Tibial artery (tissue), 4 donors: ENCODE results near the gene GTF2F2.

Source experiments
- DNase-seq, 2 donors: peaks; one replicate each; pipeline ENCODE4 v3.0.0-alpha.2; 2019
- H3K27ac ChIP-seq, 2 donors: fragments of 200-600 bp; sonication (generic) in 1 of 2; 1 replicate in 1 of 2; 2 replicates in 1 of 2; pipeline ENCODE4 v1.5.1; 2018 to 2019; ENCODE audit warnings: mild to moderate bottlenecking in 1 of 2
- H3K27me3 ChIP-seq, 2 donors: fragments of 200-600 bp; sonication (generic) in 1 of 2; one replicate each; pipeline versions ENCODE4 v1.5.1 to v1.6.0; 2016 to 2019
- H3K36me3 ChIP-seq, 3 donors: fragments of 200-600 bp; sonication (generic) in 2 of 3; one replicate each; pipeline ENCODE4 v1.5.1; 2016 to 2019; ENCODE audit warnings: mild to moderate bottlenecking in 2 of 3
- H3K4me1 ChIP-seq, 4 donors: fragments of 200-600 bp; sonication (generic) in 2 of 4; 1 replicate in 3 of 4; 2 replicates in 1 of 4; pipeline ENCODE4 v1.5.1; 2016 to 2019
- H3K4me3 ChIP-seq, 2 donors: fragments of 200-600 bp; sonication (generic) in 1 of 2; 1 replicate in 1 of 2; 2 replicates in 1 of 2; pipeline ENCODE4 v1.5.1; 2018 to 2019; ENCODE audit warnings: mild to moderate bottlenecking in 2 of 2
- H3K9me3 ChIP-seq, 3 donors: fragments of 200-600 bp; sonication (generic) in 1 of 3; one replicate each; pipeline ENCODE4 v1.5.1; 2016 to 2019
- intact Hi-C: fragments of 100-400 bp; cut with DNase I; formaldehyde crosslinking; loops from one replicate; pipeline ENCODE4 v1.15.0; 2023; ENCODE audit warnings: low total_unique reads
- TF ChIP-seq, protein P1 (sequence below), 2 experiments: fragments of 200-600 bp in 1 of 2; fragments of 450-650 bp in 1 of 2; IDR thresholded peaks; one replicate each; pipeline ENCODE4 v1.5.1; 2017 to 2019; ENCODE audit warnings: antibody characterized with exemption in 2 of 2, mild to moderate bottlenecking in 1 of 2, moderate library complexity in 1 of 2

Gene GTF2F2

DNA sequence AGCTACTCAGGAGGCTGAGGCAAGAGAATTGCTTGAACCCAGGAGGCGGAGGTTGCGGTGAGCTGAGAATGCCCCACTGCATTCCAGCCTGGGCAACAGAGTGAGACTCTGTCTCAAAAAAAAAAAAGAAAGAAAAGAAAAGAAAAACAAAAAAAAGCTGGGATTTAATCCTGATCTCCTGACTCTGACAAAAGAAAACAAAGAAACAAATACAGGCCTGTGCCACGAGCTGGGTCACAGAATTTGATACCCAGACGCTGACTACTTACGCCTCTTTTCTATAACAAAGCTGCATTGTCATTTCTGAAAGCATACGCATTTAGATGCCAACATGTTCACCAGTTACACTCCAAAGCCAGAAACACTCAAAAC lies 18.2 kb upstream of the GTF2F2 start:
- no peak for DNase-seq
- no peak overlapping the region for H3K4me3 ChIP-seq

DNA sequence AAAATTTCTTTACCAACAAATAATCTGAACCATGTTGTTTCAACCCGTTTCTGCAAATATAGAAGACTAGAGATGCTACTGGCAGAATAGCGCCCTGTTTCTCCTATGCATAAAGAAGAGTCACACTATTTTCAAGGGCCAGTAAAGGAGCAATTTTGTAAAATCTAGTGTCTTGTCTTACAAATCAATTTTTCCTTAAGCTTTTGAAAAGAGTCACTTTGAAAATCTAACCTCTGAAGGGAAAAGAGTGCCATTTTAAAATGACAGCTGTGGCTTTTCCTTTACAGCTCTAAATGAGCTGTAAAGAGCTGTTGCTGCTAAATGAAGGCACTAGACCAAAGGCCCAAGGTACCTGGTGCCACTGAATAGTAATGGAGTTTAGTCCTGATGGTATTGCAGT lies 16.9 kb upstream of the GTF2F2 start:
- no peaks in the 10 kb centered on the region for H3K9me3 ChIP-seq
- no peaks in the 10 kb centered on the region for H3K36me3 ChIP-seq
- DNase-seq = no peak
- no peak overlapping the region for H3K4me3 ChIP-seq
- peaks cover 0 to 9% of the 10 kb centered on the region in 2 donors for H3K27me3 ChIP-seq
- TF ChIP-seq, protein P1, sequence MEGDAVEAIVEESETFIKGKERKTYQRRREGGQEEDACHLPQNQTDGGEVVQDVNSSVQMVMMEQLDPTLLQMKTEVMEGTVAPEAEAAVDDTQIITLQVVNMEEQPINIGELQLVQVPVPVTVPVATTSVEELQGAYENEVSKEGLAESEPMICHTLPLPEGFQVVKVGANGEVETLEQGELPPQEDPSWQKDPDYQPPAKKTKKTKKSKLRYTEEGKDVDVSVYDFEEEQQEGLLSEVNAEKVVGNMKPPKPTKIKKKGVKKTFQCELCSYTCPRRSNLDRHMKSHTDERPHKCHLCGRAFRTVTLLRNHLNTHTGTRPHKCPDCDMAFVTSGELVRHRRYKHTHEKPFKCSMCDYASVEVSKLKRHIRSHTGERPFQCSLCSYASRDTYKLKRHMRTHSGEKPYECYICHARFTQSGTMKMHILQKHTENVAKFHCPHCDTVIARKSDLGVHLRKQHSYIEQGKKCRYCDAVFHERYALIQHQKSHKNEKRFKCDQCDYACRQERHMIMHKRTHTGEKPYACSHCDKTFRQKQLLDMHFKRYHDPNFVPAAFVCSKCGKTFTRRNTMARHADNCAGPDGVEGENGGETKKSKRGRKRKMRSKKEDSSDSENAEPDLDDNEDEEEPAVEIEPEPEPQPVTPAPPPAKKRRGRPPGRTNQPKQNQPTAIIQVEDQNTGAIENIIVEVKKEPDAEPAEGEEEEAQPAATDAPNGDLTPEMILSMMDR (IDR thresholded peaks at IDR 0.05) = no peak
- intact Hi-C loops = no loop called here
- no peak overlapping the region for H3K27ac ChIP-seq
- H3K4me1 ChIP-seq = no peaks in the 10 kb centered on the region

More for the DNA sequence above, 18.2 kb upstream of the GTF2F2 start:
- Histone ChIP-seq H3K27me3 (peaks cover 0 to 8% of the 10 kb centered on the region in 2 donors), H3K4me1 (no peaks in the 10 kb centered on the region), H3K27ac (no peak overlapping the region), H3K36me3 (no peaks in the 10 kb centered on the region), H3K9me3 (no peaks in the 10 kb centered on the region)
- intact Hi-C loops = no loop called here
- TF ChIP-seq, protein P1 (IDR thresholded peaks at IDR 0.05) = no peak

DNA sequence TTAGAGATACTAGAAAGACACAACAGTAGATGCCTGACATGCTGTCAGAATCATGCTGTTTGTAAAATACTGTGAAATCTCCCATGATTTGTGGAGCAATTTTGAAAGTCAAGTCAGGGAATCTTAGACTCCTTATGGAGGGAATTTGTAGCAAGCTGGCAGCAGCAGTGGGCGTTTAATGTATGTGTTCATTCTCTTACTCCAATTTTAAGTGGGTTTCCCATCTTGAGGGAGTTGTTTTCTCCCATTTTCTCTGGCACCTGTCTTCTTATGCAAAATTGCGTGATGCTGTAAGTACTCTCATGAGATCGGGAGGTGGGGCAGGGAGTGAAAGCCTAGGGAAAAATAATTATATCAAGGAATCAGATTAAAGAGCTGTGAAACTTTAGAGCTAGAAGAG lies 16.0 kb upstream of the GTF2F2 start:
- Histone ChIP-seq H3K9me3 (no peaks in the 10 kb centered on the region), H3K36me3 (no peaks in the 10 kb centered on the region), H3K4me3 (no peak overlapping the region), H3K4me1 (no peaks in the 10 kb centered on the region), H3K27ac (no peak overlapping the region), H3K27me3 (peaks cover 0 to 12% of the 10 kb centered on the region in 2 donors)
- intact Hi-C loops = no loop called here
- no peak for DNase-seq
- TF ChIP-seq, protein P1 (IDR thresholded peaks at IDR 0.05) = no peak

DNA sequence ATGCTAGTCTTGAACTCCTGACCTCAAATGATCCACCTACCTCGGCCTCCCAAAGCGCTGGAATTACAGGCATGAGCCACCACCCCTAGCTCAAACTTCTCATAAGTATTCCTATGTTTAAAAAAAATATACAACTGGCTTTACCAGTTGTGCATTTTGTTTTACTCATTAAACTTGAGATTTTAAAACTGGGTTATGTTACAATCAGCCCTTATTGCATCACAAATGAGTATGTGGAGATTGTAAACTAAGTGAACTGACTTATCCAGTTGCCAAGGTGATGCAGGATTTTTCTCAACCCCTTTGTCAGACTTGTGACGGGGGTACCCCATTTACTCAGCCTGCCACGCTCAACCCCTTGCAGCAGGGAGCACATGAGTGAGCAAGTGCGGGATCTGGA lies 14.4 kb upstream of the GTF2F2 start:
- Histone ChIP-seq H3K36me3 (no peaks in the 10 kb centered on the region), H3K9me3 (no peaks in the 10 kb centered on the region), H3K27ac (no peak overlapping the region), H3K27me3 (peaks cover 0 to 12% of the 10 kb centered on the region in 2 donors), H3K4me1 (no peaks in the 10 kb centered on the region), H3K4me3 (no peak overlapping the region)
- TF ChIP-seq, protein P1 (IDR thresholded peaks at IDR 0.05) = no peak
- intact Hi-C loops = no loop called here
- DNase-seq = no peak

DNA sequence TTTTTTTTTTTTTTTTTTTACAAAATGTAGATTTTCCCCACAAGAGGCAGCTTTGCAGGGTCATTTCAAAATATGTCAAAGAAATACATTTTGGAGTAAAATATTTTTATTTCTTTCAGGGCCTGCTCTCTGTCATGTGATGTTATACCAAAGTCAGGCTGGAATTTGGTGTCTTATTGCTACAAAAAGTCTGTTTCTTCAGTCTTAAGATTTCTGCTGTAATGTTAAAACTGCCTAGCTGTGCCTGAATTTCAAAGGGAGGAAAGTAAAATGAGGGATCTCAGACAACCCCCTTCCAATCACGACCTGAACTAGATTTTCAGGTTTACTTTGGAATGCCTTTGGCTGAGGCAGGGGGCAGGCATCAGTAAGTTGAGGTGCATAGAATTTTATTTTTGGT lies 12.8 kb upstream of the GTF2F2 start:
- no peak overlapping the region for H3K4me3 ChIP-seq
- no peaks in the 10 kb centered on the region for H3K4me1 ChIP-seq
- H3K36me3 ChIP-seq = no peaks in the 10 kb centered on the region
- TF ChIP-seq, protein P1 (IDR thresholded peaks at IDR 0.05) = no peak
- no peak for DNase-seq
- H3K27ac ChIP-seq = no peak overlapping the region
- intact Hi-C loops = no loop called here
- H3K9me3 ChIP-seq = no peaks in the 10 kb centered on the region
- H3K27me3 ChIP-seq = peaks cover 0 to 12% of the 10 kb centered on the region in 2 donors

DNA sequence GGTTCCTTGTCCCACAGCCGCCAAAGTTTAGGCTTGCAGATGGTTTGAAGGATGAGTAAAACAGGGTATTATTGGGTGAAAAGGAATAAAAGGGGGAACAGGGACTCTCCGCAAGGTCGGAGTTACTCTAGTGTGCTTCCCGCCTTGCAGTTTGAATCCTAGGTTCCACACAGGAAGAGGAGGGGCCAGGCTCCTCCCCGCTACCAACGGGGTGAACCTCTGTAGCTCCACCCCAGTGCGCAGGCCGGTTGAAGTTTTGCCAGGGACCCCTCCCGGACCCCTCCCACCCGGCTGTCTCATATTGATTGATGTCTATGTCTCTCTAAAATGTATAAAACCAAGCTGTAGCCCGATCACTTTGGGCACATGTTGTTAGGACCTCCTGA lies 11.6 kb upstream of the GTF2F2 start:
- H3K27ac ChIP-seq = no peak overlapping the region
- peaks cover 0 to 12% of the 10 kb centered on the region in 2 donors for H3K27me3 ChIP-seq
- intact Hi-C loops = no loop called here
- no peak overlapping the region for H3K4me3 ChIP-seq
- TF ChIP-seq, protein P1 (IDR thresholded peaks at IDR 0.05) = no peak
- H3K9me3 ChIP-seq = no peaks in the 10 kb centered on the region
- H3K4me1 ChIP-seq = no peaks in the 10 kb centered on the region
- no peaks in the 10 kb centered on the region for H3K36me3 ChIP-seq
- DNase-seq = no peak
